DMS114 treated with DMSO at 0.1 percent for 48 hours (cell line): ENCODE measurements around the gene PITPNC1.
"Not testable (repeated sequence)": the region's sequence is repeated elsewhere in the genome, so short reads cannot be mapped to it uniquely, and the experiment has no call there.

Source experiments
- DNase-seq: peaks from one replicate; lab custom pipeline; 2025; ENCODE audit not compliant: unreplicated experiment; lab: John Stamatoyannopoulos, UW

Gene PITPNC1

DNA sequence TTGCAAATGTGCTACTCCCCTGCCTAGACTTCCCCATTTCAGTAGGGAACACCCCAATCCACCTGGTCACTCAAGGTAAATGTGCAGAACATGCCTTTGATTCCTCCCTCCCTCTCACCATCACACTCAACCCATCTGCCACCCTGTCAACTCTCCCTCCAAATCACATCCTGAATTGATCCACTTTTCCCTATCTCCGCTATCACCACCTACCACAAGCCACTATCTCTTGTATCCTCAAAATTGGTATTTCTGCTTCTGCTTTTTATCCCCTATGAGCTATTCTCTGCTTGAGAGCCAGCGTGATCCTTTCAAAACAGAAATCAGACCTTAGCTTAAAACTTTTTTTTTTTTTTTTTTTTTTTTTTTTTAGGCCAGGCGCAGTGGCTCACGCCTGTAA, 335.3 kb downstream of the PITPNC1 start:
- no peak for DNase-seq

DNA sequence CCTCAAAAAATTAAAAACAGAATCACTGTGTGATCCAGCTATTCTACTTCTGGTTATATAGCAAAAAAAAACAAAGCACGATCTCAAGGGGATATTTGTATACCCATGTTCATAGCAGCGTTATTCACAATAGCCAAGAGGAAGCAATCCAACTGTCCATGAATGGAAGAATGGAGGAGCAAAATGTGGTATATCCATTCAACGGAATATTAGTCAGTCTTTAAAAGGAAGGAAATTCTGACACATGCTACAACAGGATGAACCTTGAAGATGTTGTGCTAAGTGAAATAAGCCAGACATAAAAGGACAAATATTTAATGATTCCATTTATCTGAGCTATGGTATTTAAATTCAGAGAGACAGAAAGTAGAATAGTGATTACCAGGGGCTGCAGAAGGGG, 336.1 kb downstream of the PITPNC1 start:
- no peak for DNase-seq

DNA sequence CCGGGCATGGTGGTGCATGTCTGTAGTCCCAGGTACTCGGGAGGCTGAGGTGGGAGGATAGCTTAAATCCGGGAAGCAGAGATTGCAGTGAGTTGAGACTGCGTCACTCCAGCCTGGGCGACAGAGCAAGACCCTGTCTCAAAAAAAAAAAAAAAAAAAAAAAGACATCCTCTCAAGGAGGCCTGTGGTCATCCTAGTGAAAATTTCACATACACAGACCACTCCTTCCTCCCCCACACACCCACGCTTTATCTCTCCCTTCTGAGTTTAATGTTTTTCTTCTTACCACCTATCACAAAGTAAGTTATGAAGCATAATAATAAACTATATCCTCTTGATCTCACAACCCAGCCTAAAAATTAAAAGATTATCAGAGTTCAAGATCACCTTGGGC, 339.3 kb downstream of the PITPNC1 start:
- DNase-seq: no peak

DNA sequence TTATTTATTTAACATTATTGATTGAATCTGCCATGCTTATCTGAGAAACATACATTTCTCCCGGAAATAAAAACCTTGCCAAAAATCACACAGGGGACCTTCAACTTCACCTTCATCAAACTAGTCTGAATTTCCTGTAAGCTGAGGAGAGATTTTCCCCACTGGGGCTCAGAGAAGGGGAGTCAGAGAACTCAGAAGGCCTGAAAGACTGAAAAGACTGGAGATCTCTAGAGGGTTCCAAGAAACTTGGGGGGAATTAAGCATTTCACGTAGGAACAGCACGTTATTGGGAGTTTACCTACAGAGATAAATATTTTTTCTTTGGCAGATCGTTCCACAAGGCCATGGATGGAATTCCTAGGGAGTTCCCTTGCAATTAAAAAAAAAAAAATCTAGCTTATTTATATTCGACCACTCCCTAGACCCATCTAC, 340.1 kb downstream of the PITPNC1 start:
- DNase-seq: no peak

DNA sequence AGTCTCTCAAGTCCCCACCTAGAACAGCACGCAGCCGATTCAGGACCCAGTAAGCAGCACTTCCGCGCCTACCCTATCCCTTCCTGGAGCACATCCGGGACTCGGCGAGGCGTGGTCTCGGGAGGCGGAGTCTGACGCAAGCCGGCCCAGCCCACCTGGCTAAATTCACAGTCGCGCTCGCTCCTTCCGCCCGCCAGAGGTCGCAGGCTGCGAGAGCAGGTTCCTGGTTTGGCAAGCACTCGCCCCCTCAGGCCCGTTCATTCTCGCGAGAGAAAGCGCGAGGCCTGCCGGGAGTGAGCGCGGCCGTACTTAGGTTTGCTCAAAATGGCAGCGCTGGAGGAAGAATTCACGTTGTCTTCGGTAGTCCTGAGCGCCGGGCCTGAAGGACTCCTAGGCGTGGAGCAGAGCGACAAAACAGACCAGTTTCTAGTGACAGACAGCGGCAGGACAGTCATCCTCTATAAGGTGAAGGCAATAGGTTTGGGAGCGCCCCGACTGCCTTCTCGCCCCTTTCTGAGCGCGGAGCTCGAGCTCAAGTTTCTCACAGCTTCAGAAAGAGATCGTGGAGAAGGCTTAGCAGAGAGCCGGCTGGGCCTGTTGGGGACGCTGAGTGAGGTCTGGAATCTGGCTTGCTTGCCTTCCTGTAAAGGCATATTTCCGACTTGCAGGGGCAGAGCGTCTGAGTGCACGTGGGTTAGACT, 340.7 kb downstream of the PITPNC1 start, which contains the start of gene NOL11:
NOL11 (plus strand) TSS at position 313 of the 701 bp plus-strand sequence; CDS start at position 325, 12 bp downstream.
- DNase-seq: peak; percentile 96

DNA sequence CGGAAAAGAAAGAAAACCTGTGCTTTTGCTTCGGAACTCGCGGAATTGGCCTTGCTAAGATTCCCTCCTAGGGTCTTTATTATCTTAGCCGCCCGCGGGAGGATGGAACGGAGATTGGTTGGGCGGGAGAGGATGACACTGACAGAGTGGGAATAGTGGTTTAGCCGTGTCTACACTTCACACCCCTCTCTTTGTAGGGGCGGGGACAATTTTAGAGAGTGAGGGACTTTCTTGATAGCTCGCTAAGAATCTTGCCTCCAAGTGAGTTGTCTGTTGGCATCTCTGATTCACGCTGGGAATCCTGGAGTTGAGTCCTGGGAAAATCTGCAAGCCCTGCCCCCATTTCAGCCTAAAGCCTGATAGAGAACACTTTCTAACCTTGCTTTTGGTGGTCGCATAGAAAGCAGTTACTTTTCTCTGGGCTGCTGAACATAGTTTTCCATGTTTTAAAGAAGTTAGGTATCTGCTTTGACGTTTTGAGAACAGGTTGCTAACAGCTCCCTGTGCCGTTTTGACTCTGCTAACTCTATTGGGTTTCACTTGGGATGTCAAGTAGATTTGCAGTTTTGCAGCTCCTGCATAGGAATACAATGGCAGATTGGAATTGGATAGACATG, 341.4 kb downstream of the PITPNC1 start:
- peak; percentile 19 for DNase-seq

DNA sequence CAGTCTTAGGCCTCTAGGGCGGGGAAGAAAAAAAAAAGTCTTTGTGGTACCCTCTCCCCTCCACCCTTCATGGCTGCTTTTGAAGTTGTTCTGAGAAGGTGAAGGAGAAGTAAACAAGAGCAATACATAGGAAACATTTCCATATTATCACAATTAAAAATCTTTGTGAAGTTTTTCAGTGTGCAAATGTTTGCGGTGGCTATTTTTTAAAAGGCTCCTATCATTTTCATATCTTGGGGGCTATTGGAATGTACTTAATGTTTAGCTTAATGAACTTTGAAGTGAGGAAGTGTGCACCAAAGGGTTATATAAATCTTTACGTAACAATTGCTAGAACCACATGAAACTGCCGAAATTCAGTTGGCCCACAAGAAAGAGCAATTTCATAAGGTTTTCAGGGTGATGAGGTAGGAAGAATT, 348.3 kb downstream of the PITPNC1 start:
- no peak for DNase-seq

DNA sequence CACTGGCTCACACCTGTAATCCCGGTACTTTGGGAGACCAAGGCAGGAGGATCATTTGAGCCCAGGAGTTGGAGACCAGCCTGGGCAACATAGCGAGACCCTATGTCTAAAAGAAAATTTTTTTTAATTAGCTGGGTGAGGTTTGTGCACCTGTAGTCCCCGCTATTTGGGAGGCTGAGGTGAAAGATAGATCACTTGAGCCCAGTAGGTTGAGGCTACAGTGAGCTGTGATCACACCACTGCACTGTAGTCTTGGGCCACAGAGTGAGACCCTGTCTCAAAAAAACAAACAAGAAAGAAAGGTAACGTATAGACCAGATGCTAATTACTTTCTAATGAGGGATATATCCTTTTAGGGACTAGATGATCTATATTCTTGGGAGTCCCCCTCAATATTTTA, 348.7 kb downstream of the PITPNC1 start:
- no peak for DNase-seq

DNA sequence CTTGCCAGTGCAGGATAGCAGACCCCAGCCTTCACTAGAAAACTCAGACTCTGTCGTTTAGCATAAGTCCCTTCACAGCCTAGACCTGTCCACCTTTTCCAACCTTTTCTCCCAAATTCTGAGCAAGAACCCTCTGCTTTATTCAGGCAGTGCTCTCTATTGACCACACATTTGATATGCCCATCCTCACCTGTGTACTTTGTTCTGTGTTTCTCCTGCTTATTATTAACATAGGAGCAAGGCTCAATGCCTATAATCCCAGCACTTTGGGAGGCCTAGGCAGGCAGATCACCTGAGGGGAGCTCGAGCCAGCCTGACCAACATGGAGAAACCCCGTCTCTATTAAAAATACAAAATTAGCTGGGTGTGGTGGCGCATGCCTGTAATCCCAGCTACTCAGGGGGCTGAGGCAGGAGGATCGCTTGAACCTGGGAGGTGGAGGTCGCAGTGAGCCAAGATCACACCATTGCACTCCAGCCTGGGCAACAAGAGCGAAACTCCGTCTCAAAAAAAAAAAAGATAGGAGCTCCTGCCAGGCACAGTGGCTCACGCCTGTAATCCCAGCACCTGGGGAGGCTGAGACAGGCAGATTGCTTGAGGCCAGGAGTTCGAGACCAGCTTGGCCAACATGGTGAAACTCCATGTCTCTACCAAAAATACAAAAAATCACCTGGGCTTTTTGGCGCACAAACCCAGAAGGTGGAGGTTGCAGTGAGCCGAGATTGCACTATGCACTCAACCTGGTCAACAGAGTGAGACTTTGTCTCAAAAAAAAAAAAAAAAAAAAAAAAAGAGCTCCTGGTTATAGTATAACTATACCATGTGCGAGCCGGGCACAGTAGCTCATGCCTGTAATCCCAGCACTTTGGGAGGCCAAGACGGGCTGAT, 350.3 kb downstream of the PITPNC1 start:
- not testable (repeated sequence) for DNase-seq

DNA sequence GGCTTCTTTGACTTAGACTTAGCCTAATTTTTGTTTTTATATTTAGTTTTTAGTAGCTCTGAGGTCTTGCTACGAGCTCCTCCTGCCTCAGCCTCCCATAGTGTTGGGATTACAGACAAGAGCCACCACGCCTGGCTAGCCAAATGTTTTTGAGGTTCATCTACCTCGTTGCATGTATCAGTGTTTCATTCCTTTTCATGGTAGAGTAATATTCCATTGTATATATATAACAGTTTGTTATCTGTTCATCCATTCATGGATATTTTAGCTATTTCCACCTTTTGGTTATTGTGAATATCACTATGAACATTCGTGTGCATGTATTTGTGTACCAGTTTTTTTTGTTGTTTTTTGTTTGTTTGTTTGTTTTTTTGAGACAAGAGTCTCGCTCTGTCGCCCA, 352.8 kb downstream of the PITPNC1 start:
- DNase-seq: no peak

DNA sequence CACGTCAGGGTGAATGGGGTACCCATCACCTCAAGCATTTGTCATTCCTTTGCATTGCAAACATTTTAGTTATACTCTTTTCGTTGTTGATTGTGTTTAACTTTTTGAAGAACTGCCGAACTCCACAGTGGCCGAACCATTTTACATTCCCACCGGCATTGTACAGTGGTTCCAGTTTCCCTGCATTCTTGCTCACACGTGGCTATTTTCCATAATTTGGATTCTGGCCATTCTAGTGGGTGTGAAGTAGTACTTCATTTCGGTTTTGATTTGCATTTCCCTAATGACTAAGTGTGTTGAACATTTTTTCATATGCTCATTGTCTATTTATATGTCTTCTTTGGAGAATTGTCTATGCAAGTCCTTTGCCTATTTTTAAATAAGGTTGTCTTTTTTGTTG, 353.6 kb downstream of the PITPNC1 start:
- DNase-seq: no peak

DNA sequence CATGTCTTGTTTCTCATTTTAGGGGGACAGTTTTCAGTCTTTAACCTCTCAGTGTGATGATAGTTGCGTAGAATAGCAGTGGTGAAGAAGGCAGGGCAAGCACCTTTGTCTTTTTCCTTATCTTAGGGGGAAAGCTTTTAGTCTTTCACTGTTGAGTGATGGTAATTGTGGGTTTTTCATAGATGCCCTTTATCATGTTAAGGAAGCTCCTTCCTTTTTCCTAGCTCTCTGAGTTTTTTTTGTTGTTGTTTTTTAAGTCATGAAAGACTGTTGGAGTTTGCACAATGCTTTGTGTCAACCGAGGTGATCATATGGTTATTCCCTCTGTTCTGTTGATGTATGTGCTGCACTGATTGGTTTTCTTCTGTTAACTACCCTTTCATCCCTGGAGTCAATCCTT, 356.4 kb downstream of the PITPNC1 start:
- no peak for DNase-seq

DNA sequence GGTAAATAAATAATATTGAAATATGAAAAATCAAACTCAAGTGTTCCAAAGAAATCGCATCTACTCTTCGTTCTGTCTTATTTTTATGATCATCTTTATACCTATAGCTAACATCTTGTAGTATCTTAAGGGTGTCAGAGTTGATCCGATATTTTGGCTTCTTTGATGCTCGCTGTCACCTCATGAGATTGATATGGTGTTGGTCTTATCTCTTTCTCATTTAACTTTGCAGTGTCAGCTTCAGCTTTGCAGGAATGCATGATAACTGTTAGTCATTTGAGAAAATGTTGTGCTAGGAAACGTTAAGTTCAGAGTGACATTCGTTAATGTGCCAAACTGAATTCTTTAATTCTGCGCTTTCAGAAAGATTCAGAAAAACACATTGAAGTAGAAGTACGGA, 360.1 kb downstream of the PITPNC1 start:
- DNase-seq: no peak

DNA sequence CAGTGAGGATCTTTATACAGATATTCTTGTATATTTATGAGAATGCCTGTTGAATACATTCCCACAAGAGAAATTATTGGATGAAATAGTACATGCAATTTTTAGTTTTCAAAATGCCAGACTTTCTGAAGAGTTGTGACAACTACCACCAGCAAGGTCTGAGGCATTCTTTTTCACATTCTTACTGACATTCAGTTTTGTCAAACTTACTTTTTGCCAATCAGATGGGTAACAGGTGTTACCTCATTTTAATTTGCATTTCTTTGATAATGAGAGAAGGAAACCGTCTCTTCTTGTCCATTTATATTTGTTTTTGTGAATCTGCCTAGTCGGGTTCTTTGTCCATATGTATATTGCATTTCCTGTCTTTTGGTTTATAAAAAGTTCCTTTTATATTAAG, 364.9 kb downstream of the PITPNC1 start:
- no peak for DNase-seq
